Endometrium (tissue), 2 donors: ENCODE results near the gene NYAP1.

Experiments used
- FAIRE-seq: peaks from 2 replicates; lab custom pipeline; 2012; peaks lifted over from hg19 to GRCh38; lab: Jason Lieb, UNC
- donor health status: control.
- donor health status: control.

NYAP1 gene

DNA sequence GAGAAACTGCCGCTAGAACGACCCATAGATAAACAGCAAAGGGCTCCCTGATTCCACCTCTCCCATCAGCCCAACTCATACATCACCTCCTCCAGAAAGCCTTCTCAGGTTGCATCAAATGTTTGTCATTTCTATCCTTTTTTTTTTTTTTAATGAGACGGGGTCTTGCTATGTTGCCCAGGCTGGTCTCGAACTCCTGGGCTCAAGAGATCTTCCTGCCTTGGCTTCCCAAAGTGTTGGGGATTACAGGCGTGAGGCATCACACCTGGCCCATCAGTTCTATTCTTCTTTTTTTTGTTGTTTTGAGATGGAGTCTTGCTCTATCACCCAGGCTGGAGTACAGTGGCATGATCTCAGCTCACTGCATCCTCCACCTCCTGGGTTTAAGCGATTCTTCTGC, 26.7 kb upstream of the NYAP1 start:
- no peak for FAIRE-seq

DNA sequence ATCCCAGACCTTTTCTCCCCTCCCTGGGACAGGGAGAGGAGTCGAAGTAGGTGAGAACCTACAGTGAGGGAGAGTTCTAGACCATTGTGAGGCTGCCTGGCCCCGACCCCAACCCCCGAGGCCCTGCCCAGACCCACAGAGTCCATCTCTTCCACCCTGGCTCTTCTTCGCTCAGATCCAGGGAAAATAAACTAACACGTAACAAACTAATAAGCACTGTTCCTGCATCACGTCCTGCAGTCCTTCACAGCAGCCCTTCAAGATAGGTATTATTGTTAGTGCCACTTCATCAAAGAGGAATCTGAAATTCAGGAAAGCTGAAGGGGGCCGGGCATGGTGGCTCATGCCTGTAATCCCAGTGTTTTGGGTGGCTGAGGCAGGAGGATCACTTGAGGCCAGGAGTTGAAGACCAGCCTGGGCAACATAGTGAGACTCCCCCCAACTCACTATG, 19.5 kb upstream of the NYAP1 start, which contains the start of gene SPACDR:
Gene SPACDR, minus strand, starts transcription at position 51 of the 451 bp plus-strand sequence. CDS start 235 bp downstream, outside the sequence.
- FAIRE-seq, result no peak

DNA sequence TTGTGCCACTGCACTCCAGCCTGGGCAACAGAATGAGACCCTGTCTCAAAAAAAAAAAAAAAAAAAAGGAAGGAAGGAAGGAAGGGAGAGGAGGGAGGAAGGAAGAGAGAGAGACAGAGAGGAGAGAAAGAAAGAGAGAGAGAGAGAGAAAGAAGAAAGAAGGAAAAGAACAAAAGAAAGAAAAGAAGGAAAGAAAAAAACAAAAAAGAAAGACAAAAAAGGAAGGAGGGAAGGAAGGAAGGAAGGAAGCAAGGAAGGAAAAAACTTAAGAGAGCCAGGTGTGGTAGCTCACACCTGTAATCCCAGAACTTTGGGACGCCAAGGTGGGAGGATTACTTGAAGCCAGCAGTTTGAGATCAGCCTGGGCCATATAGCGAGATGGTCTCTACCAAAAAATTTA, 18.9 kb upstream of the NYAP1 start:
- no peak for FAIRE-seq

DNA sequence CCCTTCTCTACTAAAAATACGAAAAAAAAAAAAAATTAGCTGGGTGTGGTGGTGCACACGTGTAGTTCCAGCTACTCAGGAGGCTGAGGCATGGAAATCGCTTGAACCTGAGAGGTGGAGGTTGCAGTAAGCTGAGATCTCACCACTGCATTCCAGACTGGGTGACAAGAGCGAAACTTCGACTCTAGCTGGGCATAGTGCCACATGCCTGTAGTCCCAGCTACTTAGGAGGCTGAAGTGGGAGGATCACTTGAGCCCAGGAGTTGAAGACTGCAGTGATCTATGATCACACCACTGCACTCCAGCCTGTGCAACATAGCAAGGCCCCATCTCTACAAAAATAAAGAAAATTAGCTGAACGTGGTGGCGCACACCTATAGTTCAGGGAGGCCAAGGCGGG, 18.4 kb upstream of the NYAP1 start:
- no peak for FAIRE-seq

DNA sequence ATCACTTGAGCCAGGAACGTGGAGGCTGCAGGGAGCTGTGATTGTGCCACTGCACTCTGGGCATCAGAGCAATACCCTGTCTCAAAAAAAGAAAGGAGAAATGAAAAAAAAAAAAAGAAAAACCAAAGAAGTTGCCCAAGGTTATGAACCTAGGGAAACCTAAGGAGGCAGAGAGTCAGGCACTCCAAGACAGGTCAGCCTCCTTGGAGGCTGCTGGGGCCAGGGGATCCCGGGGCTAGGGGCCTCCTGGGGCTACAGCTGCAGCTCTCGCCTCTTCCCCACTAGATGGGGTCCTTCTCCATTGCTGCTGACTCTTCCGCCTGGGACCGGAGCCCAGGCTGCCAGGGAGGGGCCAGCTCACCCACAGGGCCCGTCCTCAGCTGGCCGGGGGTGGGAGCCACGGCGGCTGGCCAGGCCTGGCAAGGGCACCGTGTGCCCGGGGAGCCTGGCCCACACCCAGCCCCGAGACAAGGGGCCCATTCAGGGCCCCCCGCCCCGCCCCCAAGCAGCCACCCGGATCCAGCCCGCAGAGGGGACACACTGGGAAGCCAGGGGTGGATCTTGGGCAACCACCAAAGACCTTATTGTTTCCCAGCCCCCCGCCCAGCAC, 17.9 kb upstream of the NYAP1 start:
- no peak for FAIRE-seq

DNA sequence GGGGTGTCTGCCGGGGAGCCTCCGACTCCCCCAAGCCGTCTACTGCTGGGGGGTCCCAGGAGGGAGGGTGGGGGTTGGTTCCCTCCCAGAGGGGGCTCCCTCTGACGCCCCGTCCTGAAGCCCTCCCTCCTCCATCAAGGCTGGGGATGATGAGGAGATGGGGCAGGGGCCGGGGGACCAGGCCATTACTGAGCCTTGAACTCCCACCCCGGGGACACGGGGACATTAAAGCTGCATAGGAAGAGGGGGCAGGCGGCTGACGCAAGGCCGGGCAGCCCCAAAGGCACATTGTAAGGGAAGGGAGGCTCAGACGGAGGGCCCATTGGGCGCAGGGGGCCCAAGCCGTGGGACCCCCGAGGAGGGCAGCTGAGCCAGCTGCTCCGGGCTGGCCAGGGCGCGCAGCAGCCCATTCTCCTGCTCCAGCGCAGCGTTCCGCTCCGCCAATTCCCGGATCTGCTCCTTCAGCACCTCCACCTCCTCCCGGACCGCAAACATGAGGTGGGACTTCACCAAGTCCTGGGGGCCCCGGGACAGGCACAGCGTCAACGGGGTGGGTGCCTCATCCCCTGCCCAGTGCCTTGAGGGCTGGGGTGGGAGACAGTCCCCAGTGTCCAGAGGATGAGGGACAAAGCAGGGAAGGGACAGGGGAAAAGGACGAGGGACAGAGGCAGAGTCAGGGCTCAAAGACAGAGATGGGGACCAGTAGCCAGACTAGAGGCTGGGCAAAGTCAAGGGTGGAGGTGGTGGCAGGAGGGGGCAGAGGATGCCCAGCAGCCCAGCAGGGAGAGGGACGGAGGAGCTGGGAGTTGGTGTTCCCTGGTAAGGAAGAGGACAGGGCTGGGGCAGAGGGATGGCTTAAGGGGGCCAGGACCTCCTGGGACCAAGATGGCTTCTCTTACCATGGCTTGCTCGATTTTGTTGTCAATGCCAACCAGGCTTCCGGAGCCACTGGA, 16.8 kb upstream of the NYAP1 start:
- no peak for FAIRE-seq

DNA sequence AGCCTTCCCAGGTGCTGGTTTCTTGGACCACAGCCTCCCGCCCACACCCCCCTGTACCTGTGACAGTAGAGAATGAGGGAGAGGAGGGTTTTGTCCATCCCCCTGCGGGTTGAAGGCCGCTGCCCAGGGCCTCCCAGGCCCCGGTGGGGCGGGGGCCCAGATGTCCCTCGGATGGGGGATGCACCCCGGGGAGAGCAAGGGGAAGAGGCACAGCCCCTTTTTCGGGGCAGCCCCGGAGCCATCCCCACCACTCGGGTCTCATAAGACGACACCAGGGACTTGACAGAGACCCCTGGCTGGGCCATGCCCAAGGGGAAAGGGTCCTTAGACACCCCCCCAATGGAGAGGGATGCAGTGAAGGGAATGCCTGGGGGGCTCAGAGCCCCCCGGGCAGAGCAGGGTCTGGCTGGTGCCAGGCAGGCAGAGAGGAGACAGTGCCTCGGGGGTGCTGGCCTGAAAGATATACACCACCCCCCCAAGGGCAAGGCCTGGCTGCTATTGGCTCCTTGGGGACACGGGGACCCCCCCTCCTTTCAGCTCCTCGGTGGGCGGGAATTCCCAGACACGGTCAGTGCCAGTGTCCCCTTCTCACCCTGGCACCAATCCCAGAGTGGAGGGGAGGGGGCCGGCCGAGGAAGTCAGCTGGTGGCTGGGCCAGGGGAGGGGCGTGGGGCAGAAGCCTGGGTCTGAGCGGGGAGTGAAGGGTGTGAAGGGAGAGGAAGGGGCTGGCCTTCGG, 15.9 kb upstream of the NYAP1 start:
- FAIRE-seq, result no peak

DNA sequence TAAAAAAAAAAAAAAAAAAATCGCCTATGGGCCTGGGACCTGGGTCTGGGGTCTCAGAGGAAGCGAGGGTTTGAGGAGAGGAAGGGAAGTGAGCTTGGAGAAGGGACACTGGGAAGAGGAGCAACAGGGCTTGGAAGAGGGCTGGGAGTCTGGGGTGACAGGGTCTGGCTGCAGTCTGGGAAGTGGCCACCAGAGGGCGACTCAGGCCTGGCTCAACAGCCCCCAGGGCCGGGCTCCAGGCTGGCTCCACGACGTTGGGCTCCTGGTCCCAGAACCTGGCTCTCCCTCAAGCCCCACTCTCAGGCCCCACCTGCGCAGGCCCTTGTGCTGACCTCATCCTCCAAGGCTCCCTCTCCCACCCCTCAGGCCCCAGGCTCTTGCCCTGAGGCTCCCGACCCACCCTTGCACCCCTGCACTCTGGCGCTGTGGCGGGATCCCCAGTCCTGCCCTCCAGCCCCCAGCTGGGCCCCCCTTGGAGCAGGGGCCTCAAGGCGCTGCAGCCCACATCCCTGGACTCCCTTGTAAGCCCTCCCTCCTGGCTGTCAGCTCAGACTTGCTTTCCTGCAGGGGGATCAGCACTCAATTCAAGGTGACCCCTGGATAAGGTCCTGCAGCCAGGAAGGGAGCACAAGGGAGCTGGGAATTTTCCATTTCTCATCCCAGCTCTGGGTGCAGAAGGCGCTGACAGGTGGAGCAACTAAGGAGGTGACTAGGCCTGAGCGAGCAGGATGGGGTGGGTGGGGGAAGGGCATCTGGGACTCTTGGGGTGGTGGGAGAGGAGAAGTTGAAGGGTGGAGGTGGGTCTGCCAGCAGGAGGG, 14.3 kb upstream of the NYAP1 start:
- FAIRE-seq, result no peak

DNA sequence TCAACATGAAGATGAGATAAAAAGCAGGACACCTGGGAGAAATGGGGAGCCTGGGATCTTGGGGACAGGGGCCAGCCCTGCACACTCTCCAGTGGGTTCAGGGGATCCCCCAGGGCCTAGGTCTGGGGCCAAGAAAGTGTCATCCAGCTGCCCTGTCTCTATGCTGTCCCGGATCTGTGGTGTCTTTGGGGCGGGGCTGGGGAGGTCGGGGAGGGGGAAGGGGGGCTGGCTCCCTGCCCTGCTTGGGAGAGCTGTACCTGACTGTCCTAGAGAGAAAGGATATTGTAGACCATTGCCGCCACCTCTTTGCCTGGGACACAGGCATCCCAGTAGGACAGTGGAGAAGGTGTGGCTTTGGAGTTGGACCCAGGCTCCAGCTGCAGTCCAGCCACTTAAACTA, 12.7 kb upstream of the NYAP1 start:
- no peak for FAIRE-seq

DNA sequence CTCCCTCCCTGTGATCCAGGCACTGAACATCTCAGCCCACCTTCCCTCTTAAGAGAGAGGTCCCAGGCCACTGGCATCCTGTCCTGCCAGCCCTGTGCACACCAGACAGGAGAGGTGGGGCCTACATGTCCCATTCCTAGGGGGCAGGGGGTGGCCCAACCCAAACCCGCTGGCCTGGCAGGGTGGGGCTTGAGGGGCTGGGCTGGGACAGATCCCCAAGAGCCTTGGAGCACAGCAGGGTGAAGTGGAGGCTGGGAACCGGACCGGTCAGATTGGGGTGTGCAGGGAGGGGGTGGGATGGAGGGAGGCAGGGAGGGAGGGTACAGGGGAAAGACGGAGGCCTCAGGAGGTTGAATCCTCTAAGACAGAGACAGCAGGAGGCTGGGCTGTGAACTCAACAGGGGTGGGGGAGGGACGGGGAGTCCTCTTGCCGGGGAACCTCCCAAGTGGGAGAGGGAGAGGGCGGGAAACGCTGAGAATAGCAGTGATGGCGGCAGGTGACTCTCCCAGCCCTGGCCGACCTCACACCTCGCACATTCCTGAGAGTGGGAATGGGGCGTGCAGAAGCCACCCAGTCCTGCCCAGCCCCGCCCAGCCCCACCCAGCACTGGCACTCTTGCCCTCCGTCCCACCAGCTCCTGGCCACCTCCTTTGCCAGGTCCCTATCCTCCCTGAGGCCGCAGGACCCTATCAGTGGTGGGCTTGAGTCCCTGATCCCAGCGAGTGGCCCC, 11.4 kb upstream of the NYAP1 start:
- FAIRE-seq, result no peak

DNA sequence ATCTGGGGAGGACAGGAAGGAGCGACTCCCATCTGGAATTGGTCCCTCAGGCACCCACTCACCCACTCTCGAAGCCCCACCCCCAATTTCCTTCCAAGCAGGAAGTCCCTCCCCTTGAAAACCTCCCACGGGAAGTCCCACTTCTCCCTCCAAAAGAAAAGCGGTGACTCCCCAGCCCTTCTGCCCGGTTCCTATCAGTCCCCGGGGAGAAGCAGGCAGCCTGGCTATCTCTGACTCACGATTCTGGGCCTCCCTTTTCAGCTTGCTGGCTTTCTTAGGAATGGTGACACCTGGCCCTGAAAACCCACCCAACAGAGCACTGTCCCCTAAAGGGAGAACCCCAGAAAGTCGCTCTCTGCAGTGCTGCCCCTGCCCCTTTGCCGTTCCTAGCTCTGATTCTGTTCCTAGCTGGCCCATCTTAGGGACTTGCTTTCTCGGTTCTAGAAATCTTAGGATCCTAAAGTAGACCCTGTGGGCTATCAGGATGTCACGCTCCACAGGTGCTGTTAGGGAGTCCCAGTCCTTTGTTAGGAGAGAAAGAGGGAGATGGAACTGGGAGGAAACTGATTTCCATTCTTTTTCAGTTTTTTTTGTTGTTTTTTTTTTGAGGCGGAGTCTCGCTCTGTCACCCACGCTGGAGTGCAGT, 10.8 kb upstream of the NYAP1 start:
- no peak for FAIRE-seq

DNA sequence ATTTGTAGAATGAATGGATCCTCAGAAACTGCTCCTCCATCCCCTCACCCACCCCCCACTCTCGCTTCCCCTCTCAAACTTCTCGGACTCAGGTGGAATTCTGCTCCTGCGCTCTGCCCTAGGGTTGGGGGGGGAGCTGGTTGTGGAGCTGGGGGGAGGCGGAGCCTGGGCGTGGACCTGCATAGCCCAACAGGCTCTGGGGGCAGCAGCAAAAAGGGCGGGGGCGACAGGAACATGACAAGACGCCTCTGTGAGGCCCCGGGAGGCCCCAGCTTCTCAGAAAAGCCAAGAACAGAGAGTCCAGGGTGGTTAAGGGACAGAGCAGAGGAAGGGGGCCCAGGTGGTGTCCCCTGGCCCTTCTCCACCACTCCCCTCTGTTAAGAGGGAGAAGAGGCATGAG, 8.2 kb upstream of the NYAP1 start:
- FAIRE-seq, result no peak

DNA sequence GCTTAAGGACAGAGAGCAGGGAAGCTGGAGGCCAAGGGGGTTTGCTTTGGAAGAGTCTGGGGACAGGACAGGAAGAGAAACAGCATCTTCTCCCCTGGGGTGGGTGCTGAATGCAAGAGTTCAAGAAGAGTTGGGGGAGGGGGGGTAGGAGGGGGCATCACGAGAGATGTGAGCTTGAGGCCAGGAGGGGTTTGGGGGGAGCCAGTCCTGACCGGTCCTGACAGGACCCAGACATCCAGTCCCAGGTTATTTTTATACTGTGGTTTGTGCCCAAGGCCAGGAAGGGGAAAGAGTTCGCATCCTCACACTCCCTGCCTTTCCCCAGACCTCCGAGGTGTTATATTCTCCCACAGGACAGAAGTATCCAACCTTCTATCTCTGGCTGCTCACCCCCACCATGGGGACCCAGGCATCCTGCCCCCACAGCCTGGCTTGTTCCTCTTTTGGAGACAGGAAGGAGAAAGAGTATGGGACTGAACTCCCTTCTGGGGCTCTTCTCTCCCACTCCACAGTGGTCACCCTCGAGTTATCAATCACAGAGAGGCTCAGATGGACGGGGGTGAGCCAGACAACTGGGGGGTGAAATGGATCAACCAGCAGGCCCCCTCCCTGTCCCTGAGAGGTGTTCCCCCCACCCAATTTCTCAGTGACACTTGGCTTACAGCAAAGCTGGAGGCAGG, 7.5 kb upstream of the NYAP1 start:
- no peak for FAIRE-seq

DNA sequence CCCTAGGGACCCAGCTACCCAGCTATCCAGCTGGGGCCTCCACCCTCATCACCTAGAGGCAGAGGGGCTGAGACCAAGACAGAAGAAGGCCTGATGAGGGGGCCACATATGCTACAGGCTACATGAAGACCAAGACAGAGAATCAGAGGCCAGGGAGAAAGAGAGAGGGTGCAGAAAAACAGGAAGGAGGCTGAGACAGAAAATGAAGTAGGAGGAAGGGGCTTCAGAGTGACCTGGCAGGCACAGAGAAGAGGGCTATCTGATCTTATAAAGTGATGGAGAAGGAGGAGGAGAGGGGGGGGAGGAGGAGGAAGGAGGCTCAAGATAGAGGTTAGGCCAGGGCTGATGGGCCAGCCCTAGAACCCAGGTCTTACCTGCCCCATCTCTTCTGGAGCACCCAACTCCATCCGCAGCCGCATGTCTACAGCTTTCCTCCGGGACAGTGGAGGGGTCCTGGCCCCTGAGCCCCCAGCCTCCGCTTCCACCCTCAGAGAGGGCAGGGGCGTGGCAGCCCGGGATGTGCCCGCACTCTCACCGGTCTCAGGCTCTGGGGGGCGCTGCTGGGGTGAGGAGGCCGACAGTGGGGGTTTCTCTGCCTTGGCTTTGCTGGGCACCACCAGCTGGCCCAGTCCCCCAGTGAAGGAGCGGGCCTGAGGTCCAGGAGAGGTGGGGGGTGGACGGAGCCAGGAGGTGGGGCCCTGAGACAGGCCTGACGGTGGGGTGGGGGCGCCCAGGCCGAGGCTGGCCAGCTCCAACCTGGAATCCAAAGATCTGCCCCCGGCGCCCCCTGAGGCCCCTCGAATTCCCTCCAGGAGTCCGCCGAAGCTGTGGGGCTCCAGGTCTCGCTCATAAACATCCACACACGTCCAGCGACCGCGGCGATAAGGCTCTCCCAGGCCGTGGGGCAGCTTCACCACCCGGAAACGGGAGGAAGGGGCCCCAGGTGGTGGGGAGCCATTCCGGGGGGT, 6.5 kb upstream of the NYAP1 start:
- no peak for FAIRE-seq

DNA sequence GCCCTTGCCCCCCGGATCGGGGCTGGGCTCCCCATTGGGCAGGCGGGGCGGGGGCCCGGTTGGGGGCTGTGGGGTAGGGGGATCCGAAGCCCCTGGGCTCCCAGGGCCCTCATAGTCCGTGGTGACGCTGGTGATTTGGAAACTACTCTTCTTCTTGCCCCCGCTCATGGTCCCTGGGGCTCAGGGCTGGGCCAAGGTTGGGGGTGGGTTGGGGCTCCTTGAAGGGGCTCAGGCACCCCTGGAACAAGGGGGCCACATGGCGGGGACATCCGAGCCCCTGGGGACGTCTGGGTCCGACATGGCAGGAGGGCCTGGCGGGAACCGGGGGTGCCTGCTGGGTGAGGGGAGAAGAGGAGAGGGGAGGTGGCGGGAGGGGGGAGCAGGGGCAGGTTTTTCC, 5.9 kb upstream of the NYAP1 start:
- no peak for FAIRE-seq

DNA sequence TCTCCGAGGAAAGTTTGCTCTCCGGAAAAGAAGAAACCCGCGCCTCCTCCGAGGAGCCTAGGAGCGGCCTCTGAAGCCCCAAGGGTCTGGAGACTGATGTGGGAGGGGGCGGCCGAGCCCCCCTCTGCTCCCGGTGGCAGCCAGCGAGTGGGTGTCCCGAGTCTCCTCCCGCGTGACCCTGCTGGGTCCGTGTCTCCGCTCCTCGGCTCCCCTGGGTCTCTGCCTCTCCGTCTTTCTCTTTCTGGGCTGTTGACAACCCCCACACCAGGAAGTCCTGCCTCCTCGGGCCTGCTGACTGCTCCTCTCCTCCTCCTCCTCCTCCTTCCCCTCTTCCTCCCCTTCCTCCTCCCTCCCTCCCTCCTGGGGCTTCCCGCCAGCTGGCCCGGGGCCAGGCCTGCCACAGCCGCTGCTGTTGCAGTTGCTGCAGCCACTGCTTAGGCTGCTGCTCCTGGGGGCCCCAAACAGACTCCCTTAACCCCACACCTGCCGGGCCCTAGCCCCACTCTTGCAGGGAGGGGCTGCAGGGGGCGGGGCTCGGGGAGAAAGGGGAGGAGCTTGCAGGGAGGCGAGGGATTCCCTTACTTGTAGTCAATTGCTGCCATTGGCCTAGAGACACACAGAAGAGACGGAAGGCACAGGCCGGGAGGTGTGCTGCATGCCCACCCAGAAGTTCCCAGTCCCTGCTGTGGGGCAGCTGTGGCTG, 4.6 kb upstream of the NYAP1 start, which contains the start of gene TSC22D4:
Gene TSC22D4, minus strand, starts transcription at position 257 of the 703 bp plus-strand sequence. CDS start 1,176 bp downstream, outside the sequence.
- no peak for FAIRE-seq

DNA sequence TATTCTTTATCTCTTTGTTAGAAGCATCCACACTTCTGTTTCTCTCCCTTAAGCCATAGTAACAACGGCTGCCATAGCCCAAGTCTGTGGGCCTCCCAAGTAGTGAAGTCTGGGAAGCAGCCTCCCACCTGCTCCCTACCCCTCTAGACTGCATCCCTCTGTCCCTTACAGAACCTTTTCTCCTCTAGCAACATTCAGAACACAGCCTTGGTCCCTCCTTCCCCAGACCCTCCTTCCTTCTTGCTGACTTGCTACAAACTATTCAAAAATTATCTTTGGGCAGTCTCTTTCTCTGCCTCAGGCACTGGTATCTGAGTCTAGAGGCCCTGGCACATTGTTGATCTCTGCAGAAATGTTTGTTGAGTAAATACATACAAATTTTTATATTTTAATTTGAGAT, 2.3 kb upstream of the NYAP1 start:
- no peak for FAIRE-seq

DNA sequence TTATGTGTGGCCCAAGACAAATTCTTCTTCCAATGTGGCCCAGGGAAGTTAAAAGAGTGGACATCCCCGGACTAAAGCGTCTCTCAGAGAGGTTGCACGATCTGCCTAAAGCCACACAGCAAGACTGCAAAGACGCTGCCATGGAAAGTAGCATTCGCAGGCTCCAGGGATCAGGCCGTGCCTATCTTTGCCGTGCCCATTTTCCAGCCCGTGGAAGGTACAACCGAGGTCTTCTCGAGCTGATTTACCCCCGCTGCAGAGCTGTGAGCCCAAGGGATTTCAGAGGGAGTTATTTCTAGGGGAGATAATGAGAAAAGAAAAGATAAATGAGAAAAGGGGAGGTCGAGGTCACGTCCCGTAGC, 1.0 kb upstream of the NYAP1 start:
- FAIRE-seq, result no peak
